Fibroblast of lung (primary cell): Measurements from ENCODE around the gene ZNF853. TPM values are rescaled to one million over a fixed set of nuclear protein-coding genes. Genes with fewer than 3 reads are reported as not detected.

ENCODE experiments used
- DNase-seq, 2 donors: peaks; one replicate each; pipeline versions ENCODE4 v3.0.0 to v3.0.0-alpha.2; 2010; ENCODE audit warnings: low read depth in 2 of 2
- H2AFZ ChIP-seq: 2 replicates; pipeline ENCODE4 v1.5.1; 2012; ENCODE audit warnings: low read length, control low read depth, inconsistent platforms
- H3K27ac ChIP-seq: 2 replicates; pipeline ENCODE4 v1.5.1; 2011; ENCODE audit warnings: low read length, control low read depth; ENCODE audit not compliant: insufficient read depth
- H3K27me3 ChIP-seq: 2 replicates; pipeline ENCODE4 v1.5.1; 2011; ENCODE audit warnings: mild to moderate bottlenecking, low read length; ENCODE audit not compliant: control insufficient read depth, insufficient read depth
- H3K36me3 ChIP-seq: 2 replicates; pipeline ENCODE4 v1.5.1; 2011; ENCODE audit warnings: low read length; ENCODE audit not compliant: control insufficient read depth, insufficient read depth
- H3K4me1 ChIP-seq: 2 replicates; pipeline ENCODE4 v1.5.1; 2011; ENCODE audit warnings: low read length; ENCODE audit not compliant: control insufficient read depth, insufficient read depth; ENCODE audit errors: extremely low read depth
- H3K4me2 ChIP-seq: 2 replicates; pipeline ENCODE4 v1.5.1; 2011; ENCODE audit warnings: low read length, control low read depth; ENCODE audit not compliant: insufficient read depth; ENCODE audit errors: extremely low read depth
- H3K4me3 ChIP-seq, 4 experiments: fragments of 200-600 bp in 1 of 4; sonication (generic) in 1 of 4; replicated peaks in 1 of 4; 2 replicates each; pipeline ENCODE4 v1.5.1; 2011 to 2016; ENCODE audit warnings: low read length in 4 of 4, low read depth in 3 of 4, mild to moderate bottlenecking in 3 of 4, control low read depth in 2 of 4, inconsistent platforms in 1 of 4, mixed read lengths in 1 of 4; ENCODE audit not compliant: insufficient read depth in 1 of 4; ENCODE audit errors: control extremely low read depth in 1 of 4
- H3K79me2 ChIP-seq: 2 replicates; pipeline ENCODE4 v1.5.1; 2012; ENCODE audit warnings: mild to moderate bottlenecking, low read length, inconsistent platforms; ENCODE audit not compliant: control insufficient read depth, insufficient read depth
- H3K9ac ChIP-seq: 2 replicates; pipeline ENCODE4 v1.5.1; 2011; ENCODE audit warnings: mild to moderate bottlenecking, low read length, control low read depth; ENCODE audit not compliant: insufficient read depth
- H3K9me3 ChIP-seq: 2 replicates; pipeline ENCODE4 v1.5.1; 2012; ENCODE audit warnings: low read depth, low read length; ENCODE audit not compliant: control insufficient read depth, insufficient read depth
- H4K20me1 ChIP-seq: 2 replicates; pipeline ENCODE4 v1.5.1; 2011; ENCODE audit warnings: low read length; ENCODE audit not compliant: control insufficient read depth, insufficient read depth; ENCODE audit errors: extremely low read depth
- EZH2 ChIP-seq: IDR thresholded peaks from 2 replicates; pipeline ENCODE4 v1.5.1; 2012; ENCODE audit warnings: low read length, control low read depth, mild to moderate bottlenecking; ENCODE audit errors: missing control alignments
- polyA plus RNA-seq, 2 donors: library from polyadenylated mRNA; depleted of rRNA in 1 of 2; stranded (reverse) in 1 of 2; unstranded in 1 of 2; fragments of >200 nt; gene quantifications; 2 replicates each; pipeline ENCODE4 v1.2.1, GENCODE V29; 2011 to 2012; ENCODE audit warnings: missing spikeins in 1 of 2
- total RNA-seq: library from RNA; depleted of rRNA; stranded (reverse); fragments of >200 nt; gene quantifications from 2 replicates; pipeline ENCODE4 v1.2.1, GENCODE V29; 2014
- TF ChIP-seq, protein P1 (sequence below), 2 donors: IDR thresholded peaks in 1 of 2; conservative IDR thresholded peaks in 1 of 2; 1 replicate in 1 of 2; 2 replicates in 1 of 2; pipeline ENCODE4 v1.5.1; 2011 to 2012; ENCODE audit warnings: low read length in 2 of 2, control low read depth in 1 of 2, inconsistent platforms in 1 of 2, low read depth in 1 of 2, mild to moderate bottlenecking in 1 of 2

Gene ZNF853
- total and polyA plus RNA-seq, 2 donors (not counting 1 experiment from before 2014, with no cell fraction given) = 0.05 to 0.66 TPM

DNA sequence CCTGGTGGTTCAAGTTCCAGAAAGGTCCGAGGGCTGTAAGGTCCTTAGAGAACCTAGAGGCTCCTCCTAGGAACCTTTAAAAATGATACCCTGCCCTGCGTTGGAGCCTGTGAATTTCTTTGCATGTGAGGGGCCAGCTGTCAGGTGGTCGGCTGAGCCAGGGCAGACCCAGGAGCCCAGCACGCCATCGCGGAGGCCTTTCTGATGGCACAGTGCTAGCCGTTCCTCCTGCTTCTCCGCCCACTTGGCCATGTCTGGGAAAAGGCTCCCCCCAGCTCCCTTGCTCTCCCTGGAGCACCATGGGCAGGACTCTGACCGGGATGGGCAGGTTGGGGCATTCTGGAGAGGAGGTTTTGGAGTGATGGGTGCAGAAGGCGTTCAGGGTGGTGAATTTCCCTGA, 29.3 kb downstream of the ZNF853 start:
- Histone ChIP-seq H3K36me3 (peaks cover 22% of the 10 kb centered on the region), H3K79me2 (peaks cover 3% of the 10 kb centered on the region), H4K20me1 (no peaks in the 10 kb centered on the region), H3K4me2 (no peak overlapping the region), H3K27ac (no peak overlapping the region), H2AFZ (no peak overlapping the region), H3K27me3 (no peaks in the 10 kb centered on the region), H3K4me1 (no peaks in the 10 kb centered on the region), H3K9ac (no peak overlapping the region), H3K9me3 (no peaks in the 10 kb centered on the region), H3K4me3 (no peak overlapping the region)
- no peak for DNase-seq
- TF ChIP-seq EZH2 = no peak
- TF ChIP-seq, protein P1, sequence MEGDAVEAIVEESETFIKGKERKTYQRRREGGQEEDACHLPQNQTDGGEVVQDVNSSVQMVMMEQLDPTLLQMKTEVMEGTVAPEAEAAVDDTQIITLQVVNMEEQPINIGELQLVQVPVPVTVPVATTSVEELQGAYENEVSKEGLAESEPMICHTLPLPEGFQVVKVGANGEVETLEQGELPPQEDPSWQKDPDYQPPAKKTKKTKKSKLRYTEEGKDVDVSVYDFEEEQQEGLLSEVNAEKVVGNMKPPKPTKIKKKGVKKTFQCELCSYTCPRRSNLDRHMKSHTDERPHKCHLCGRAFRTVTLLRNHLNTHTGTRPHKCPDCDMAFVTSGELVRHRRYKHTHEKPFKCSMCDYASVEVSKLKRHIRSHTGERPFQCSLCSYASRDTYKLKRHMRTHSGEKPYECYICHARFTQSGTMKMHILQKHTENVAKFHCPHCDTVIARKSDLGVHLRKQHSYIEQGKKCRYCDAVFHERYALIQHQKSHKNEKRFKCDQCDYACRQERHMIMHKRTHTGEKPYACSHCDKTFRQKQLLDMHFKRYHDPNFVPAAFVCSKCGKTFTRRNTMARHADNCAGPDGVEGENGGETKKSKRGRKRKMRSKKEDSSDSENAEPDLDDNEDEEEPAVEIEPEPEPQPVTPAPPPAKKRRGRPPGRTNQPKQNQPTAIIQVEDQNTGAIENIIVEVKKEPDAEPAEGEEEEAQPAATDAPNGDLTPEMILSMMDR (conservative IDR thresholded peaks at IDR 0.05 in 1 of 2, IDR thresholded peaks at IDR 0.05 in 1 of 2; ENCODE audit: low read depth in 1 of 2, low read length in 2 of 2) = no peak

GRCh38 chr7:6646465-6646864, 31.1 kb downstream of the ZNF853 start:
- no peak for DNase-seq
- H3K4me3 ChIP-seq = no peak overlapping the region
- H3K79me2 ChIP-seq = no peaks in the 10 kb centered on the region
- no peaks in the 10 kb centered on the region for H3K4me1 ChIP-seq
- no peak overlapping the region for H3K27ac ChIP-seq
- TF ChIP-seq, protein P1 (conservative IDR thresholded peaks at IDR 0.05 in 1 of 2, IDR thresholded peaks at IDR 0.05 in 1 of 2; ENCODE audit: low read depth in 1 of 2, low read length in 2 of 2) = no peak
- no peak for TF ChIP-seq EZH2
- H3K27me3 ChIP-seq = no peaks in the 10 kb centered on the region
- H3K9ac ChIP-seq = no peak overlapping the region
- H3K9me3 ChIP-seq = no peaks in the 10 kb centered on the region
- no peaks in the 10 kb centered on the region for H4K20me1 ChIP-seq
- H3K4me2 ChIP-seq = no peak overlapping the region
- H2AFZ ChIP-seq = no peak overlapping the region
- H3K36me3 ChIP-seq = peaks cover 21% of the 10 kb centered on the region

GRCh38 chr7:6647080-6647479, 31.7 kb downstream of the ZNF853 start:
- Histone ChIP-seq H3K9ac (no peak overlapping the region), H3K79me2 (no peaks in the 10 kb centered on the region), H3K27me3 (no peaks in the 10 kb centered on the region), H4K20me1 (no peaks in the 10 kb centered on the region), H3K4me2 (no peak overlapping the region), H3K9me3 (no peaks in the 10 kb centered on the region), H3K36me3 (peaks cover 23% of the 10 kb centered on the region), H3K4me1 (no peaks in the 10 kb centered on the region), H3K27ac (no peak overlapping the region), H2AFZ (no peak overlapping the region), H3K4me3 (no peak overlapping the region)
- no peak for DNase-seq
- TF ChIP-seq, protein P1 (conservative IDR thresholded peaks at IDR 0.05 in 1 of 2, IDR thresholded peaks at IDR 0.05 in 1 of 2; ENCODE audit: low read depth in 1 of 2, low read length in 2 of 2) = no peak
- no peak for TF ChIP-seq EZH2
